Measurements from ENCODE around the gene SPATC1L. TPM values are rescaled to one million over a fixed set of nuclear protein-coding genes. Genes with fewer than 3 reads are reported as not detected.

The SPATC1L gene
- total RNA-seq, 1 experiment from 2014 or later, result 11.3 TPM

DNA sequence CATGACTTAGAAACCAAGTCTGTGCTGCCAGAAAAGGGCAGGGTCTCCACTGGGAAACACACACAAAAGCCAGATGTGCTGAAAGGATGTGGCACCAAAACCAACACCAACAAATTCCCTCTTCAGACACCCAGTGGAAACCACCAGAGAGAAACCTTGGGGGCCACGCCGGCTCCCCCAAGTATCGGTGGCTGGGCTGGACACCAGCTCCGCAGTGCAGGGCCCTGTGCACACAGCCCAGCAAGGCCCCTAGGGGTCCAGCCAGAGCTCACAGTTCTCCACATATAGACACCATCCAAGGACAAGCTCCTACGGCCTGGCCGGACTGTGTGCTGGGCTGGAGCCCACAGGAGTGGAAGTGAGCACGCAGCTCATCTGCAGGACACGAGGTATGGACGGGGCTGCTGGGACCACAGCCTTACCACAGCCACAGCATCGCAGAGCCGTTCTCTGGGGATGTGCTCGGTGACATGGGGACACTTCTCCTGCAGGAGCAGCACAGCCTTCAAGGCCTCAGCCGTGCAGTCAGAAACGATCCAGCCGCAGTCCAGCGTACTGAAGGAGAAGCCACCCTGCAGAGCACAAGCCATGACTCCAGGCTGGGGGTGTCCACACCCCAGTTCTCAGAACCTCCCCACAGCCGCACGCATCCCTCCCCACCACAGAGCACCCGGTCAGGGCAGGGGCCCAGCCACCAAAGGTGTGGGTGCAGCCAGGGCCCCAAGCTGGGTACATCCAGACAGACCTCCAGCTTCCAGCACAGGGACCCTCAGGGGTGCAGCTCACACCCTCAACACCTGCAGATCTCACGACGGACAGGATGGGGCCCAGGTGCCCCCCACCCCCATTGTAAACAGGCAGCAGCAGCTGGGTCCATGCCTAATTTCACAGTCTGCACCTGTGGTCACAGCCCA, 23.0 kb upstream of the SPATC1L start:
- no TSS peak for BruUV-seq (replicated peaks)
- Mint-ChIP-seq H3K27me3 (ENCODE audit: insufficient read depth, unreplicated experiment) (no peaks in the 10 kb centered on the region), H3K9me3 (ENCODE audit: unreplicated experiment) (no peaks in the 10 kb centered on the region), H3K27ac (ENCODE audit: low read depth, unreplicated experiment) (no peak overlapping the region), H3K4me1 (ENCODE audit: insufficient read depth, unreplicated experiment) (no peaks in the 10 kb centered on the region), H3K4me3 (ENCODE audit: unreplicated experiment) (no peak overlapping the region), H3K36me3 (ENCODE audit: insufficient read depth, unreplicated experiment) (peaks cover 74% of the 10 kb centered on the region)
- ChIA-PET POLR2A (interaction anchor here (0.8 to 1.3 kb wide), 2 partner anchors 10 to 17 kb away, joined by 3 to 4 read pairs; no protein-coding TSS in a partner anchor), CTCF (interaction anchor here (0.7 kb wide), 1 partner anchor 253 kb away, joined by 4 read pairs; no protein-coding TSS in a partner anchor)
- no peak for DNase-seq (ENCODE audit: unreplicated experiment)
- intact Hi-C loops (cut with micrococcal nuclease), result no loop called here
- TF ChIP-seq, protein P1, sequence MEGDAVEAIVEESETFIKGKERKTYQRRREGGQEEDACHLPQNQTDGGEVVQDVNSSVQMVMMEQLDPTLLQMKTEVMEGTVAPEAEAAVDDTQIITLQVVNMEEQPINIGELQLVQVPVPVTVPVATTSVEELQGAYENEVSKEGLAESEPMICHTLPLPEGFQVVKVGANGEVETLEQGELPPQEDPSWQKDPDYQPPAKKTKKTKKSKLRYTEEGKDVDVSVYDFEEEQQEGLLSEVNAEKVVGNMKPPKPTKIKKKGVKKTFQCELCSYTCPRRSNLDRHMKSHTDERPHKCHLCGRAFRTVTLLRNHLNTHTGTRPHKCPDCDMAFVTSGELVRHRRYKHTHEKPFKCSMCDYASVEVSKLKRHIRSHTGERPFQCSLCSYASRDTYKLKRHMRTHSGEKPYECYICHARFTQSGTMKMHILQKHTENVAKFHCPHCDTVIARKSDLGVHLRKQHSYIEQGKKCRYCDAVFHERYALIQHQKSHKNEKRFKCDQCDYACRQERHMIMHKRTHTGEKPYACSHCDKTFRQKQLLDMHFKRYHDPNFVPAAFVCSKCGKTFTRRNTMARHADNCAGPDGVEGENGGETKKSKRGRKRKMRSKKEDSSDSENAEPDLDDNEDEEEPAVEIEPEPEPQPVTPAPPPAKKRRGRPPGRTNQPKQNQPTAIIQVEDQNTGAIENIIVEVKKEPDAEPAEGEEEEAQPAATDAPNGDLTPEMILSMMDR (IDR thresholded peaks at IDR 0.05; ENCODE audit: unreplicated experiment), result no peak

DNA sequence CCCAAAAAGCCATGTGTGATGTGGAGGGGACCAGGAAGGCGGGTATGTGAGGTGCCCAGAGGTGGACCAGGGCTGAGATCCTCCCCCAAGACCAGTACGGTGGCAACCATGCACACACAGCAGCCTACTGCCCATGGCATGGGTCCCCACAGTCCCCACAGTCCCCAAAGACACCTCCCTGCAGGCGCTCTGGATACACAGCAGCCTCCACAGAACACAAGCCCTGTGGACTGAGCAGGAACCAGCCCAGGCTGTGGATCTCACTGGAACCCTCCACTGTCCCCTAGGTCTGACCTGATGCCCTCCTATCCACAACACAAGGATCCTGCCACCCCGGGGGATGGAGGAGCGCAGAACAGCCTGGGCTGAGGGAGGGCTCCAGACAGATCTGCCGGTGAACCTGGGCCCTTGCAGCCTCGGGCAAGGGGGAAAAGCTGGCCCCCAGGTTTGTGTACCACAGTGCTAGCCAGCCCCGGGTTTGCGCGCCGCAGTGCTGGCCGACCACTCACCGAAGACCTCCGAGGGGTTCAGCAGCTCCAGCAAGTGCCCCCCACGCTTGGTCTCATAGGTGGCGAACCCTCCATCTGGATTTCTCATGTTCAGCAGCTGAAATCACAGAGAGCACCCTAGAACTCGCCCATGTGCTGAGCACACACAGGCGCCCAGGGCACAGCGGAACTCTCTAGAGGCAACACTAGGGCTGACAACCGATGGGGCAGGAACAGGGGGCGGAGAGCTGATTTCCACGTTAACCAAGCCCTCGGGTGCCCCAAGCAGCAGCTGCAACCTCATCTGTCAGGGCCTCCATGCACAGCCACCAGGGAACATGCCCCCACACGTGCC, 22.1 kb upstream of the SPATC1L start:
- Mint-ChIP-seq H3K36me3 (ENCODE audit: insufficient read depth, unreplicated experiment) (peaks cover 66% of the 10 kb centered on the region), H3K9me3 (ENCODE audit: unreplicated experiment) (no peaks in the 10 kb centered on the region), H3K27ac (ENCODE audit: low read depth, unreplicated experiment) (no peak overlapping the region), H3K4me1 (ENCODE audit: insufficient read depth, unreplicated experiment) (no peaks in the 10 kb centered on the region), H3K27me3 (ENCODE audit: insufficient read depth, unreplicated experiment) (no peaks in the 10 kb centered on the region), H3K4me3 (ENCODE audit: unreplicated experiment) (no peak overlapping the region)
- TF ChIP-seq, protein P1 (IDR thresholded peaks at IDR 0.05; ENCODE audit: unreplicated experiment), result no peak
- DNase-seq (ENCODE audit: unreplicated experiment), result no peak
- CTCF ChIA-PET, result no interaction called here
- BruUV-seq (replicated peaks), result no TSS peak
- intact Hi-C loops (cut with micrococcal nuclease), result no loop called here
- POLR2A ChIA-PET, result interaction anchor here (0.8 to 1.3 kb wide), 2 partner anchors 9 to 18 kb away, joined by 3 to 4 read pairs; no protein-coding TSS in a partner anchor

DNA sequence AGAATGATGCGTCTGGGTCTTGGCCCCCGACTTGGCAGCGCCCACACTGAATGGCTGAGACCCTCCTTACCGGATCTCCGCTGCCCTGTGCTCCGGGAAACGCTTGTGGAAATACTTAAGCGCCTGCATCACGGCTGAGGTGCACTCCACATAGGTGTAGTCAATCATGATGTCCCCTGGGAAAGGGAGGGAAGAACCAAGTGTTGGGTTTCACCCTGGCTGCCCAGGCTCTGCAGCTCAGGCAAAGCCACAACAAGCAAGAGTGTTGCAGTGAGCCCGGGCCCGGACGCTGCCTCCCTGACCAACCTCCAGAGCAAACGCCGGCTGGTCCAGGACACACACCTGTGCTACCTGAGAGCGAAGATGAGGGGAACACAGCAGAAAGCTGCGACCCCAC, 21.5 kb upstream of the SPATC1L start:
- BruUV-seq (replicated peaks), result no TSS peak
- peaks cover 64% of the 10 kb centered on the region for H3K36me3 Mint-ChIP-seq (ENCODE audit: insufficient read depth, unreplicated experiment)
- no peak for DNase-seq (ENCODE audit: unreplicated experiment)
- no peak overlapping the region for H3K27ac Mint-ChIP-seq (ENCODE audit: low read depth, unreplicated experiment)
- no peaks in the 10 kb centered on the region for H3K27me3 Mint-ChIP-seq (ENCODE audit: insufficient read depth, unreplicated experiment)
- ChIA-PET CTCF (no interaction called here), POLR2A (no interaction called here)
- intact Hi-C loops (cut with micrococcal nuclease), result no loop called here
- TF ChIP-seq, protein P1 (IDR thresholded peaks at IDR 0.05; ENCODE audit: unreplicated experiment), result no peak
- H3K9me3 Mint-ChIP-seq (ENCODE audit: unreplicated experiment), result no peaks in the 10 kb centered on the region
- H3K4me3 Mint-ChIP-seq (ENCODE audit: unreplicated experiment), result no peak overlapping the region
- H3K4me1 Mint-ChIP-seq (ENCODE audit: insufficient read depth, unreplicated experiment), result no peaks in the 10 kb centered on the region

DNA sequence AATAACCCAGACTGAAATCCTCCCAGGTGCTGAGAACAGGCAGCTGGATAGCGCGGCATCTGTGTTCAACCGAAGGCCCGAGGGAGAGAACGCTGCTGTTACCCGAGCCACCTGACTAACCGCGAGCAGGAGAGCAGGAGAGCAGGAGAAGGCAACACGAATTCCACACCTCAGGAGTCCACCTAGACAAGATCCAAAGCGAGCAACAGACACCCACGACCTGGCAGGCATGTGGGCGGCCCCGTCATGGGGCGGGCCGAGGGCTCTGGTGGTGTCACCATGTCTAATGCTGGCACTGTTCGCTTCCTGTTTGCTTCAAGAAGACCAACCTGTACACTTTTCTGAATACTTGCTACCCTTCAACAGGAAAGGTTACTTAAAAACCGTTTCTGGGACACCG, 20.9 kb upstream of the SPATC1L start:
- no peaks in the 10 kb centered on the region for H3K9me3 Mint-ChIP-seq (ENCODE audit: unreplicated experiment)
- ChIA-PET CTCF (no interaction called here), POLR2A (no interaction called here)
- TF ChIP-seq, protein P1 (IDR thresholded peaks at IDR 0.05; ENCODE audit: unreplicated experiment), result no peak
- no peaks in the 10 kb centered on the region for H3K27me3 Mint-ChIP-seq (ENCODE audit: insufficient read depth, unreplicated experiment)
- no TSS peak for BruUV-seq (replicated peaks)
- no peak overlapping the region for H3K4me3 Mint-ChIP-seq (ENCODE audit: unreplicated experiment)
- H3K4me1 Mint-ChIP-seq (ENCODE audit: insufficient read depth, unreplicated experiment), result no peaks in the 10 kb centered on the region
- DNase-seq (ENCODE audit: unreplicated experiment), result no peak
- H3K36me3 Mint-ChIP-seq (ENCODE audit: insufficient read depth, unreplicated experiment), result peaks cover 65% of the 10 kb centered on the region
- intact Hi-C loops (cut with micrococcal nuclease), result no loop called here
- H3K27ac Mint-ChIP-seq (ENCODE audit: low read depth, unreplicated experiment), result no peak overlapping the region
